ENCODE data around the gene NAA40.

The NAA40 gene

GRCh38 chr11:63997104-63997700 lies 58.4 kb downstream of the NAA40 start:
- Histone ChIP-seq H3K79me2 (ENCODE audit: control insufficient read depth, low read length) (no peaks in the 10 kb centered on the region), H3K9me3 (ENCODE audit: control insufficient read depth, insufficient read depth, low read length) (no peaks in the 10 kb centered on the region), H3K36me3 (ENCODE audit: control insufficient read depth, low read length) (peaks cover 18% of the 10 kb centered on the region), H3K4me1 (ENCODE audit: control insufficient read depth, low read length) (peaks cover 26% of the 10 kb centered on the region), H3F3A (ENCODE audit: control insufficient read depth, insufficient read depth) (no peaks in the 10 kb centered on the region), H3K4me3 (ENCODE audit: low read length) (no peak overlapping the region), H3K27ac (ENCODE audit: low read depth, low read length) (no peak overlapping the region), H4K20me1 (ENCODE audit: control insufficient read depth, insufficient read depth, low read depth, low read length) (no peaks in the 10 kb centered on the region), H3K27me3 (ENCODE audit: control insufficient read depth, low read length) (no peaks in the 10 kb centered on the region), H3K4me2 (ENCODE audit: low read length) (no peak overlapping the region), H3K9me2 (replicated peaks; ENCODE audit: control insufficient read depth, low read length) (no peaks in the 10 kb centered on the region)
- TF ChIP-seq CTCF (IDR thresholded peaks at IDR 0.05; ENCODE audit: low read depth, low read length, poor library complexity, severe bottlenecking): no peak
- no peak for TF ChIP-seq EZH2phosphoT487 (IDR thresholded peaks at IDR 0.05; ENCODE audit: borderline replicate concordance, low read length)

- Histone ChIP-seq H3K4me1 (ENCODE audit: control insufficient read depth, low read length) (peaks cover 27% of the 10 kb centered on the region), H3K79me2 (ENCODE audit: control insufficient read depth, low read length) (no peaks in the 10 kb centered on the region), H3F3A (ENCODE audit: control insufficient read depth, insufficient read depth) (no peaks in the 10 kb centered on the region), H3K9me2 (replicated peaks; ENCODE audit: control insufficient read depth, low read length) (no peaks in the 10 kb centered on the region), H3K4me3 (ENCODE audit: low read length) (no peak overlapping the region), H3K27ac (ENCODE audit: low read depth, low read length) (no peak overlapping the region), H4K20me1 (ENCODE audit: control insufficient read depth, insufficient read depth, low read depth, low read length) (0 out of 2 replicates have a peak, but pooled peaks cover 3% of the 10 kb centered on the region), H3K9me3 (ENCODE audit: control insufficient read depth, insufficient read depth, low read length) (no peaks in the 10 kb centered on the region), H3K36me3 (ENCODE audit: control insufficient read depth, low read length) (peaks cover 18% of the 10 kb centered on the region), H3K4me2 (ENCODE audit: low read length) (no peak overlapping the region), H3K27me3 (ENCODE audit: control insufficient read depth, low read length) (no peaks in the 10 kb centered on the region)
- TF ChIP-seq CTCF (IDR thresholded peaks at IDR 0.05; ENCODE audit: low read depth, low read length, poor library complexity, severe bottlenecking): no peak
- TF ChIP-seq EZH2phosphoT487 (IDR thresholded peaks at IDR 0.05; ENCODE audit: borderline replicate concordance, low read length): no peak
These were observed 59.1 kb downstream of the NAA40 start for GRCh38 chr11:63997801-63998337.

- TF ChIP-seq EZH2phosphoT487 (IDR thresholded peaks at IDR 0.05; ENCODE audit: borderline replicate concordance, low read length) (no peak), CTCF (IDR thresholded peaks at IDR 0.05; ENCODE audit: low read depth, low read length, poor library complexity, severe bottlenecking) (no peak)
- Histone ChIP-seq H3K27me3 (ENCODE audit: control insufficient read depth, low read length) (no peaks in the 10 kb centered on the region), H4K20me1 (ENCODE audit: control insufficient read depth, insufficient read depth, low read depth, low read length) (0 out of 2 replicates have a peak, but pooled peaks cover 4% of the 10 kb centered on the region), H3K9me3 (ENCODE audit: control insufficient read depth, insufficient read depth, low read length) (no peaks in the 10 kb centered on the region), H3K4me3 (ENCODE audit: low read length) (no peak overlapping the region), H3K9me2 (replicated peaks; ENCODE audit: control insufficient read depth, low read length) (no peaks in the 10 kb centered on the region), H3K4me2 (ENCODE audit: low read length) (peak overlapping the region; percentile 57; the same call in 1 of the 2 replicates), H3K27ac (ENCODE audit: low read depth, low read length) (no peak overlapping the region), H3K4me1 (ENCODE audit: control insufficient read depth, low read length) (peaks cover 27% of the 10 kb centered on the region), H3K36me3 (ENCODE audit: control insufficient read depth, low read length) (peaks cover 18% of the 10 kb centered on the region), H3K79me2 (ENCODE audit: control insufficient read depth, low read length) (no peaks in the 10 kb centered on the region), H3F3A (ENCODE audit: control insufficient read depth, insufficient read depth) (no peaks in the 10 kb centered on the region)
These were observed 60.0 kb downstream of the NAA40 start for GRCh38 chr11:63998558-63999348.

Data from DOHH2 (cell line).